ENCODE data around the gene DUSP28. TPM values are rescaled to one million over a fixed set of nuclear protein-coding genes. Genes with fewer than 3 reads are reported as not detected.

Gene DUSP28
- total RNA-seq, 1 experiment from 2014 or later: 10.7 TPM

DNA sequence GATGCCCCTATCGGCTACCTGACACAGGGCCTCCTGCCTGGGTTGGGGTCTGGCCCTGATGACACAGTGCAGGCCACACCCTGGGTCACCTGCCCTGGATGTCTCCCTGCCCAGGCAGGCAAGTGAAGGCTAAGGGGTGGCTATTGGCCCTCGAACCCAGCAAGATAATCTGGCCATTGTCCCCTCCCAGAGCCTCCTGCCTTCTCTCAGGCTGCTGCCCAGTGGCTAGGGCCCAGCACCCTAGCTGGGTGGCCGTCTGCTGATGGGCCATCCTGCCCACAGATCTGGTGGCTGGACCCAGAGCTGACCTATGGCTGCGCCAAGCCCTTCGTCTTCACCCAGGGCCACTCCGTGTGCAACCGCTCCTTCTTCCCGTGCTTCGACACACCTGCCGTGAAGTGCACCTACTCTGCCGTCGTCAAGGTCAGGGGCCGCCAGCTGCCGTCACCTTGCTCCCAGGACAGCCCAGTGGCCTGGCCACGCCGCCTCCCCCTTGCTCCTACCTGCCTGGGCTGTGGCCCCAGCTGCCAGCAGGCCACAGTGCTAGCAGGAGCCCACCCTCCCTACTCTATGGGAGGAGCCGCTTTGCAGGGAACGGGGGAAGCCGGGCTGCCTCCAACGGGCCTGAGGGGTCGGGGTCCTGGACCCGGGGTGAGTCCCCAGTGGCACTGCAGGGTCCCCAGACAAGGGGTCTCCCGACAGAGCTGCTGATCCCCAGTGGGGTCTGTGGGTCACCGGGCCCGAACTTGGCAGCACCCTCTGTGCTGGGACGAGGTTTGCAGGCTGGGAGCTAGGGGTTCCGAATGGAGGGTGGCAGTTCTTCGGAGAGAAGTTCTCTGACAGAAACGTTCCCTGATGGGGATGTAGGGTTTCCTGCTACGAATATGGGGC lies 12.2 kb downstream of the DUSP28 start:
- ATAC-seq: no peak
- in situ Hi-C loops (cut with HindIII; ENCODE audit: low pct_unique_long_range_greater_than_20kb, low sequenced_read_pairs): no loop called here
- POLR2A ChIA-PET: no interaction called here

GRCh38 chr2:240573071-240573515 lies 12.9 kb downstream of the DUSP28 start:
- no peak for ATAC-seq
- CTCF ChIA-PET: no interaction called here
- intact Hi-C loops (cut with micrococcal nuclease; ENCODE audit: unreplicated experiment): no loop called here

More for the DNA sequence above, 12.2 kb downstream of the DUSP28 start:
- CTCF ChIA-PET: no interaction called here
- no peak overlapping the region for H3K27ac ChIP-seq (ENCODE audit: low read length)
- no TSS peak for BruUV-seq (replicated peaks)
- intact Hi-C loops (cut with micrococcal nuclease; ENCODE audit: unreplicated experiment): no loop called here
- H3K36me3 ChIP-seq (ENCODE audit: control insufficient read depth, insufficient read depth, low read length): no peaks in the 10 kb centered on the region
- H3K9me3 ChIP-seq (ENCODE audit: control insufficient read depth, insufficient read depth, low read depth, low read length): no peaks in the 10 kb centered on the region
- DNase-seq (ENCODE audit: low read depth, low spot score): no peak
- TF ChIP-seq CTCF (IDR thresholded peaks at IDR 0.05) (no peak), SIN3A (IDR thresholded peaks at IDR 0.05; ENCODE audit: borderline replicate concordance, insufficient read depth, low read depth, low read length) (no peak)
- TF ChIP-seq, protein P1, sequence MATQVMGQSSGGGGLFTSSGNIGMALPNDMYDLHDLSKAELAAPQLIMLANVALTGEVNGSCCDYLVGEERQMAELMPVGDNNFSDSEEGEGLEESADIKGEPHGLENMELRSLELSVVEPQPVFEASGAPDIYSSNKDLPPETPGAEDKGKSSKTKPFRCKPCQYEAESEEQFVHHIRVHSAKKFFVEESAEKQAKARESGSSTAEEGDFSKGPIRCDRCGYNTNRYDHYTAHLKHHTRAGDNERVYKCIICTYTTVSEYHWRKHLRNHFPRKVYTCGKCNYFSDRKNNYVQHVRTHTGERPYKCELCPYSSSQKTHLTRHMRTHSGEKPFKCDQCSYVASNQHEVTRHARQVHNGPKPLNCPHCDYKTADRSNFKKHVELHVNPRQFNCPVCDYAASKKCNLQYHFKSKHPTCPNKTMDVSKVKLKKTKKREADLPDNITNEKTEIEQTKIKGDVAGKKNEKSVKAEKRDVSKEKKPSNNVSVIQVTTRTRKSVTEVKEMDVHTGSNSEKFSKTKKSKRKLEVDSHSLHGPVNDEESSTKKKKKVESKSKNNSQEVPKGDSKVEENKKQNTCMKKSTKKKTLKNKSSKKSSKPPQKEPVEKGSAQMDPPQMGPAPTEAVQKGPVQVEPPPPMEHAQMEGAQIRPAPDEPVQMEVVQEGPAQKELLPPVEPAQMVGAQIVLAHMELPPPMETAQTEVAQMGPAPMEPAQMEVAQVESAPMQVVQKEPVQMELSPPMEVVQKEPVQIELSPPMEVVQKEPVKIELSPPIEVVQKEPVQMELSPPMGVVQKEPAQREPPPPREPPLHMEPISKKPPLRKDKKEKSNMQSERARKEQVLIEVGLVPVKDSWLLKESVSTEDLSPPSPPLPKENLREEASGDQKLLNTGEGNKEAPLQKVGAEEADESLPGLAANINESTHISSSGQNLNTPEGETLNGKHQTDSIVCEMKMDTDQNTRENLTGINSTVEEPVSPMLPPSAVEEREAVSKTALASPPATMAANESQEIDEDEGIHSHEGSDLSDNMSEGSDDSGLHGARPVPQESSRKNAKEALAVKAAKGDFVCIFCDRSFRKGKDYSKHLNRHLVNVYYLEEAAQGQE (IDR thresholded peaks at IDR 0.05; ENCODE audit: insufficient read depth in 1 of 2, low read depth in 2 of 2, low read length in 1 of 2): no peak
- H3K4me3 ChIP-seq (ENCODE audit: low read depth in 2 of 2, low read length in 2 of 2): no peak overlapping the region
- no peaks in the 10 kb centered on the region for H3K27me3 ChIP-seq (ENCODE audit: control insufficient read depth, insufficient read depth, low read length)
- H3K4me1 ChIP-seq (ENCODE audit: control insufficient read depth, insufficient read depth, low read length): peaks cover 10% of the 10 kb centered on the region

More at GRCh38 chr2:240573071-240573515, 12.9 kb downstream of the DUSP28 start:
- Histone ChIP-seq H3K9me3 (ENCODE audit: control insufficient read depth, insufficient read depth, low read depth, low read length) (no peaks in the 10 kb centered on the region), H3K27ac (ENCODE audit: low read length) (no peak overlapping the region), H3K4me3 (ENCODE audit: low read depth in 2 of 2, low read length in 2 of 2) (no peak overlapping the region), H3K27me3 (ENCODE audit: control insufficient read depth, insufficient read depth, low read length) (no peaks in the 10 kb centered on the region), H3K4me1 (ENCODE audit: control insufficient read depth, insufficient read depth, low read length) (peaks cover 9% of the 10 kb centered on the region), H3K36me3 (ENCODE audit: control insufficient read depth, insufficient read depth, low read length) (no peaks in the 10 kb centered on the region)
- TF ChIP-seq POLR2AphosphoS5 (IDR thresholded peaks at IDR 0.05; ENCODE audit: low read depth, low read length) (no peak), SIN3A (IDR thresholded peaks at IDR 0.05; ENCODE audit: borderline replicate concordance, insufficient read depth, low read depth, low read length) (no peak), CTCF (IDR thresholded peaks at IDR 0.05) (no peak), TCF7L2 (IDR thresholded peaks at IDR 0.05; ENCODE audit: low read depth, low read length) (no peak)
- TF ChIP-seq, protein P1 (IDR thresholded peaks at IDR 0.05; ENCODE audit: insufficient read depth in 1 of 2, low read depth in 2 of 2, low read length in 1 of 2): no peak
- POLR2A ChIA-PET: no interaction called here
- in situ Hi-C loops (cut with HindIII; ENCODE audit: low pct_unique_long_range_greater_than_20kb, low sequenced_read_pairs): no loop called here
- BruUV-seq (replicated peaks): no TSS peak
- no peak for DNase-seq (ENCODE audit: low read depth, low spot score)

Measured in Panc1 (cell line).